Vagina (tissue), 2 donors: ENCODE data around the gene FAM107B.

ENCODE experiments used
- POLR2A ChIP-seq, 2 donors: fragments of 450-650 bp; IDR thresholded peaks; one replicate each; pipeline ENCODE4 v1.6.1; 2017; ENCODE audit warnings: antibody characterized with exemption in 2 of 2, mild to moderate bottlenecking in 2 of 2, moderate library complexity in 2 of 2
- TF ChIP-seq, protein P1 (sequence below), 3 experiments: fragments of 450-650 bp in 2 of 3; fragments of 200-600 bp in 1 of 3; sonication (generic) in 1 of 3; IDR thresholded peaks; one replicate each; pipeline ENCODE4 v1.5.1; 2017 to 2019; ENCODE audit warnings: antibody characterized with exemption in 3 of 3, mild to moderate bottlenecking in 2 of 3, moderate library complexity in 2 of 3

DNA sequence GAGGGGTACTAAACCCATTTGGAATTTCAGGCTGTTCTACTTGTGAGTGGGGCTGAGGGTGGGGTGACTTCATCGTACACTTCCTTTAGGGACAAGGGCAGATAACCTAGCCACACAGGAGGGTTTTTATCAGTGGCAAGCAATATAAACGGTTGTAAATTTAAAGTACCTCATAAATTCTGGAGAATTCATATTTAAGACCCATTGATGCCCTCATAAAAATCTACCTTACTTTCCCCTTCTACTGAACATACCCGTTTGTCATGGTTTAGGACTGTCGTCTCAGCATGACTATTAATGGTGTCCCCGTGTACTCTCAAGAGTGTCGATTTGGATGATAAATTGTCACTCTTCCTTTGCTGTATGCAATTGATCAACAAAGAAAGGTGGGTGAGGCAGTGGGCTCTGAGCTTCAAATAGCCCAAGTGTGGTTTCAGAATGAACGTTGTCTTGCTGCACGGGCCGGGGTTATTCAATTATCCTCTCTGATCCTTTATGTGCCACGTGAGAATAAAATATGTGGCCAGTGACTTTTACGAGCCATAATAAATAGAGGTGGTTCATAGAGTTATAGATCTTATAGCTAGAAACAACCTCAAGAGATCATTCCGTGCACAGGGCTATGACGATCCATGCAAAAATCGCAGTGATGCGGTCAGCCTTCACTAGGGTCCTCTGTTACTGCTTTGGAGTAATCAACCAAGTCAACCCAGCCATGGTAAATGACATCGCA lies 82.2 kb downstream of the FAM107B start:
- TF ChIP-seq, protein P1, sequence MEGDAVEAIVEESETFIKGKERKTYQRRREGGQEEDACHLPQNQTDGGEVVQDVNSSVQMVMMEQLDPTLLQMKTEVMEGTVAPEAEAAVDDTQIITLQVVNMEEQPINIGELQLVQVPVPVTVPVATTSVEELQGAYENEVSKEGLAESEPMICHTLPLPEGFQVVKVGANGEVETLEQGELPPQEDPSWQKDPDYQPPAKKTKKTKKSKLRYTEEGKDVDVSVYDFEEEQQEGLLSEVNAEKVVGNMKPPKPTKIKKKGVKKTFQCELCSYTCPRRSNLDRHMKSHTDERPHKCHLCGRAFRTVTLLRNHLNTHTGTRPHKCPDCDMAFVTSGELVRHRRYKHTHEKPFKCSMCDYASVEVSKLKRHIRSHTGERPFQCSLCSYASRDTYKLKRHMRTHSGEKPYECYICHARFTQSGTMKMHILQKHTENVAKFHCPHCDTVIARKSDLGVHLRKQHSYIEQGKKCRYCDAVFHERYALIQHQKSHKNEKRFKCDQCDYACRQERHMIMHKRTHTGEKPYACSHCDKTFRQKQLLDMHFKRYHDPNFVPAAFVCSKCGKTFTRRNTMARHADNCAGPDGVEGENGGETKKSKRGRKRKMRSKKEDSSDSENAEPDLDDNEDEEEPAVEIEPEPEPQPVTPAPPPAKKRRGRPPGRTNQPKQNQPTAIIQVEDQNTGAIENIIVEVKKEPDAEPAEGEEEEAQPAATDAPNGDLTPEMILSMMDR (IDR thresholded peaks at IDR 0.05): no peak
- no peak for TF ChIP-seq POLR2A (IDR thresholded peaks at IDR 0.05)
